DOHH2 (cell line): ENCODE measurements around the gene TOMM22.

Source experiments
- EZH2phosphoT487 ChIP-seq: fragments of 200-600 bp; sonication (generic); IDR thresholded peaks from 2 replicates; pipeline ENCODE4 v1.6.1; 2017; ENCODE audit warnings: borderline replicate concordance, mild to moderate bottlenecking, antibody characterized with exemption, low read length, moderate library complexity, mixed read lengths
- TF ChIP-seq, protein P1 (sequence below): fragments of 200-600 bp; sonication (generic); IDR thresholded peaks from one replicate; pipeline ENCODE4 v1.5.1; 2014; ENCODE audit warnings: antibody characterized with exemption, mild to moderate bottlenecking, low read depth, low read length; ENCODE audit not compliant: poor library complexity, severe bottlenecking

DNA sequence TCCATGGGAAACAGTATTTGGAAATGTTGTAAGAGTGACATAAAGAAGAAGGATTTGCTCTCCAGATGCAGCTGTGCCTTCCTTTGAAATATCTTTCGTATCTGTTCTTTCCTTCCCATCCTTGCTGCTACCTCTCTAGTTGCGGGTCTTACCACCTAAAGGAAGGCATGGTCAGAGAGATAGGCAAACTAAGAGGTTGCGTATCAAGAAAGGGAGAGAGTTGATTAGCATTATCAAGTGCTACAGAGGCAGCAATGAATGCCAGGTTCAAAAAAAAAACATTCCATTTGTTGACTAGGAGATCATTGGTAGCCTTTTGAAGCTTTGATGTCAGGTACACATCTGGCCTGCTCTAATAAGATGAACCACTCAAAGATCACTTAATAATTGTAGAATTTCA, 28.6 kb downstream of the TOMM22 start:
- TF ChIP-seq, protein P1, sequence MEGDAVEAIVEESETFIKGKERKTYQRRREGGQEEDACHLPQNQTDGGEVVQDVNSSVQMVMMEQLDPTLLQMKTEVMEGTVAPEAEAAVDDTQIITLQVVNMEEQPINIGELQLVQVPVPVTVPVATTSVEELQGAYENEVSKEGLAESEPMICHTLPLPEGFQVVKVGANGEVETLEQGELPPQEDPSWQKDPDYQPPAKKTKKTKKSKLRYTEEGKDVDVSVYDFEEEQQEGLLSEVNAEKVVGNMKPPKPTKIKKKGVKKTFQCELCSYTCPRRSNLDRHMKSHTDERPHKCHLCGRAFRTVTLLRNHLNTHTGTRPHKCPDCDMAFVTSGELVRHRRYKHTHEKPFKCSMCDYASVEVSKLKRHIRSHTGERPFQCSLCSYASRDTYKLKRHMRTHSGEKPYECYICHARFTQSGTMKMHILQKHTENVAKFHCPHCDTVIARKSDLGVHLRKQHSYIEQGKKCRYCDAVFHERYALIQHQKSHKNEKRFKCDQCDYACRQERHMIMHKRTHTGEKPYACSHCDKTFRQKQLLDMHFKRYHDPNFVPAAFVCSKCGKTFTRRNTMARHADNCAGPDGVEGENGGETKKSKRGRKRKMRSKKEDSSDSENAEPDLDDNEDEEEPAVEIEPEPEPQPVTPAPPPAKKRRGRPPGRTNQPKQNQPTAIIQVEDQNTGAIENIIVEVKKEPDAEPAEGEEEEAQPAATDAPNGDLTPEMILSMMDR, result no peak
- no peak for TF ChIP-seq EZH2phosphoT487
